Fibroblast of the conjunctiva (primary cell): Measurements from ENCODE around the gene FAU.

Experiments used
- DNase-seq: peaks from one replicate; pipeline ENCODE4 v3.0.0-alpha.2; 2010; ENCODE audit warnings: low read depth

FAU gene

GRCh38 chr11:65135633-65136145 is 13.8 kb upstream of the FAU start:
- no peak for DNase-seq

DNA sequence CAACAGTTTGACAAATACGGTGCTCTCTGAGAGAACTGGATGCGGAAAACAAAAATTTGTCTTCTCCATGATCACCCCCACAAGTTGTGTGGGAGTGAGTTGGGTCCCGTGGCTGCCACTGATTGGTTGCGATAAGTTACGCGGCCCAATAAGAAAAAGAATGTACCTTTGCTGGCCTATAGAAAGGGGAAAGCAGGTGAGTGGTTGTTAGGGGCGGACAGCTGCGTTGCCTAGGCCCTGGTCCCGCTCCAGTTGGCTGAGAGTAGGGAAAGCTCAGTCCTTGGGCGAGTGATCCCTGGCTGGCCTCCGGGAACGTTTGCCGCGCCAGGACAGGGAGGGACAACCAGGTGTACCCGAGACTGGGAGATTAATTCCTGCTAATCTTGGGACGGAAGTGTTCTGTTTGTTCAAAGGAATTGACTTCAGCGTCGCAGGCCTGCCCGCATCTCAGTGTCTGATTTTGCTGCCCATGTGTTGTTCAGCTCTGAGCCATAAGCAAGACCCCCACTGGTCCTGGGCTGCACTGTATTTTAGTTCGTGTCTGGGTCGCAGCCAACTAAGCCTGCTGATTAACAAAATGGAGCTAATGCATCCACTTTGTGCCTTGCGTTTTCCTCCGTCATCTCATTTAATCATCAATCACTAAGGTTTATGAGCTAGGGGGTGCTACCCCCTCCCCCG is 13.2 kb upstream of the FAU start:
- DNase-seq: peak; percentile 92

- DNase-seq: peak; percentile 57
Observed at GRCh38 chr11:65134240-65134951, 12.5 kb upstream of the FAU start, which contains the start of gene SYVN1. SYVN1 (minus strand) TSS chr11:65134519; CDS start chr11:65133601, 918 bp downstream.

GRCh38 chr11:65133724-65134123 is 11.8 kb upstream of the FAU start:
- DNase-seq: peak; percentile 28

DNA sequence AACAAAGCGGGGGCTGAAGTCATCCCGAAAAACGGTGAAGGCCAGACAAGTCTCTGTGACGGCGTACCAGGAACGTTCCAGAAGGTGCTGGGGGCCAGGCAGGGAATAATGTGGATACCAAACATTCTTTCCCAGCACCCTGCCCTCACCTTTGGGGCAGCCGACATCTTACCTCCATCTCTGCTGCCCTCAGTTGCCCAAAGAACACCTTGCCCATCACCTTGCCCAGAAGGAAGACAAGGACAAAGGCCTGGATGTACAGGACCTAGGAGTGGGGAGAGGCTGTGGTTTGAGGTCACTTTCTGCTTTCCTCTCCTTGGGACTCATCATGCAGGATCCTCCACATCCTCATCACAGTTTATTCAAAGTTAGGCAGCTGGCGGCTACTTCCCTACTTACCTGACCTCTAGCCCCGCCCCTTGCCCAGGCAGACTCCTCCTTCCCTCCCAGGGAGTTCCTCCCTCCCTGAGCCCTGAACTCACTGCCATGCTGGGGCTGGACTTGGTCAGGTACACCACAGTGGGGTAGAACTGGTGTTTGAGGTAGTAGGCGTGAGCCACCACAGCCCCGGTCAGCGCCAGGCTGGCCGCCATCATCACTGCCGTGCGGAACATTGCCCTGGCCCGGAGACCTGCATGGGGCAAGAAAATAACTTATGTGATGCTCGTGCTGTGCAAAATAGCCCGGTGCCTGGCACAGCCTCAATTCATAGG is 11.2 kb upstream of the FAU start:
- no peak for DNase-seq

- DNase-seq: no peak
Observed at GRCh38 chr11:65132238-65132987, 10.5 kb upstream of the FAU start.

DNA sequence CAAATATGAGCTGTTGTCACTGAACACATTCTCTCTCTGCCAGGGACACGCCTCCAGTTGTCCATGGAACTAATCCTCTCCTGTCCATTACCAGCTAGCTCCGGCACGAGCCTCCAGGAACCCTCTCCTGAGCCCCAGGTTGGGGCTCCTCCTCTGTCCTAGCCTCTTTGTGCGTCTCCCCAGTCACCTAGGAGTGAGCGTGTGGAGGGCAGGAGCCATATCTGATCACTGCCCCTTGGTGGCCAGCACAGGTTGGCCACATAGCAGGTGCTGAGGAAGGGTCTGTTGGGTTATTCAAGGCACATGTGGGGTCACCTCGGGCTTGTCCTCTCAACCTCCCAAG is 9.9 kb upstream of the FAU start:
- DNase-seq: no peak

- no peak for DNase-seq
Observed at GRCh38 chr11:65131417-65131776, 9.5 kb upstream of the FAU start.

- DNase-seq: no peak
Observed at GRCh38 chr11:65130631-65131416, 8.9 kb upstream of the FAU start.

DNA sequence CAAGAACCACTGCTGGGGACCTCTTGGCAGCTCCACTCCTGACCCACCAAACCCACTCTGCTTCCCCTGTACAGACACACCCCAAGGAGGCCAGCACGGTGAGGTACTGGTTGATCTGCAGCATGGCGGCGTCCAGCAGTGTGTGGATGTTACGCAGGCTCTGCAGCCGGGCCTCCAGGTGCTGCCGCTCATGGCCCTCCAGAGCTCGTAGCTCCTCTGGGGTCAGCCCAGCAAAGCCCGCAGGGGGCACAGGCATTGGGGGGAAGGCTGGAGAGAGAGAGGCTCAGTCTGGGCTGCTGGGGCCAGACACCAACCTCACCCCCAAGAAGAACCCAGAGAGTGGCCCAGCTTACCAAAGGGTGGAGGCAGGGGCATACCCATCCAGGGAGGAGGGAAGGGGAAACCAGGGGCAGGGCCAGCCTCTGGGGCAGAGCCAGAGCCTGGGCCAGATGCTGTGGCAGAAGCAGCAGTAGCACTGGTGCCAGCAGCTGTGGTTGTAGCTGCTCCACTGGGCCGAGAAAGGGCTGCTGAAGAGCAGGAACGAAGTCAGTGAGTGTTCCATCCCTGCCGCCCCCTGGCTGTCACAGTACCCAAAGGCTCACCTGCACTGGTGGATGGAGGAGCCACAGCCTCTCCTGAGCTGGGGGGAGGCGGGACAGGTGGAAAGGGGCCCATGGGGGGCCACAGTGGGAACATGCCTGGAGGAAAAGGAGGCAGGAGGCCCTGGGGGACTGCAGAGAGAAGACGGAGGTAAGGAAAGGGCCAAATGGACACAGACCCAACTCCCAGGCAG is 7.9 kb upstream of the FAU start:
- no peak for DNase-seq

- DNase-seq: no peak
Observed at GRCh38 chr11:65128182-65129145, 6.5 kb upstream of the FAU start.

- DNase-seq: no peak
Observed at GRCh38 chr11:65127473-65128181, 5.7 kb upstream of the FAU start.

- no peak for DNase-seq
Observed at GRCh38 chr11:65126624-65127274, 4.8 kb upstream of the FAU start.

DNA sequence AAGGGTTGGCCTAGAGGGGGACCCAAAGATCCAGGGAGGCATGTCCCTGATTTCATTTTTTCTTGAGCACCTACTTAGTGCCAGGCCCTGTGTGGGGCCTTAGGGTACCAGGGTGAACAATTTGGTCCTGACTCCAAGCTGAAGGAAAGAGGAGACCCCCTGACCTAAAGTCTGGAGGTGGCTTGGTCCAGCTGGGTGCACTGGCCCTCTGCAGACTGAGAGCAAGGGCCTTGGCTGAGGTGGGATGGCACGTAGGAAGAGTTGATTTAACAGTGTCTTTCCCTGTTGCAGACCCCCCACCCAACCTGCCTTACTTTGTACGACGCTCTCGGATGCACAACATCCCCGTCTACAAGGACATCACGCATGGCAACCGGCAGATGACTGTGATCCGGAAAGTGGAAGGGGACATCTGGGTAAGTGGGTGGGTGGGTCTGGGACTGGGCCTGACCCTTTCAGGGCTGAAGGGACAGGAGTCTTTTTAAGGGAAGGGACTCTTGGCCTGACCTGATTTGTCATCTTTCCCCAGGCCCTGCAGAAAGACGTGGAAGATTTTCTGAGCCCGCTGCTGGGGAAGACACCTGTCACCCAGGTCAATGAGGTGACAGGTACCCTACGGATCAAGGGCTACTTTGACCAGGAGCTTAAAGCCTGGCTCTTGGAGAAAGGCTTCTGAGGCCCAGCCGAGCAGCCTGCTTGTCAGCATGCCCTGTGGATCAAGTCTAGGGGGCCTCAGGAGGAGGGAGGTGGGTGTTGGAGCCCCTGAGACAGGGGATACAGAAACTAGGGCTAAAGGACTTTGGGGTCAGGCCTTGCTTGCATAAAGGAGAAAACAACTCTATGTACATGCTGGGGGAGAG is 3.5 kb upstream of the FAU start:
- DNase-seq: no peak

GRCh38 chr11:65124480-65125196 is 2.7 kb upstream of the FAU start:
- DNase-seq: no peak

DNA sequence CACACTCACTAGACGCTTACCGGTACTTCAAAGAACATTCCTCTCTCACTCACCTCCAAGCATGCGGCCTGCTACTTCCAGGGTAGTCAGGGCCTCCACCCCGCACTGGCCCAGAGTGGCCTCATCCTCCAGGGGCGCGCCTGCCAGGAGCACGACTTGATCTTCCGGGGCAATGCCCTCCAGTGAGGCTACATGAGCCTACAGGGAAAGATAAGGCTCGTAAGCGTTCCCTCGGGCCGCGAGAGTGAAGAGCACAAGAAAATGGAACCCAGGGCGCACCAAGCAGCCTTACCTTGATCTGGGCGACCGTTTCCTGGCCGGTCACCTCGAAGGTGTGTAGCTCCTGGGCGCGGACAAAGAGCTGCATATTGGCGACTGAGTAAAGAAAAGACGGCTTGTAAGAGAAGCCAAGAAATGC is 478 bp downstream of the FAU start:
- DNase-seq: no peak

- no peak for DNase-seq
Observed at GRCh38 chr11:65120831-65121230, 1.1 kb downstream of the FAU start.
